A549 (cell line): ENCODE results near the gene SLIT3. TPM values are rescaled to one million over a fixed set of nuclear protein-coding genes. Genes with fewer than 3 reads are reported as not detected.
"Not testable (repeated sequence)": the region's sequence is repeated elsewhere in the genome, so short reads cannot be mapped to it uniquely, and the experiment has no call there.

ENCODE experiments used
- ATAC-seq, 2 experiments: fragments of 200-7000 bp in 1 of 2; fragments of >200 bp in 1 of 2; cut with Nextera tagmentation in 1 of 2; cut with Tn5 transposase in 1 of 2; 3 replicates each; pipeline versions ENCODE4 v1.8.0 to v1.9.1; 2018 to 2020; ENCODE audit warnings: mild to moderate bottlenecking in 1 of 2, moderate library complexity in 1 of 2
- CTCF ChIA-PET: fragments of 300-600 bp; sonication (Branson Sonifier 250); formaldehyde crosslinking; extraction: SDS; loops from one replicate; lab custom pipeline; 2021; ENCODE audit warnings: antibody characterized with exemption, inconsistent platforms; lab: Yijun Ruan, JAX
- POLR2A ChIA-PET: fragments of 350-600 bp; formaldehyde crosslinking; extraction: SDS; loops from one replicate; lab custom pipeline; 2021; ENCODE audit warnings: antibody characterized with exemption, inconsistent platforms; lab: Yijun Ruan, JAX
- DNase-seq, 2 experiments: peaks; one replicate each; pipeline versions ENCODE4 v3.0.0 to v3.0.0-alpha.2; 2011 to 2016; ENCODE audit warnings: low read depth in 1 of 2, low spot score in 1 of 2
- FAIRE-seq: peaks from 2 replicates; lab custom pipeline; 2011; peaks lifted over from hg19 to GRCh38; lab: Jason Lieb, UNC
- H3K27ac ChIP-seq, 2 experiments: fragments of >200 bp; sonication (Bioruptor Twin); formaldehyde crosslinking; 3 replicates each; pipeline ENCODE4 v1.5.1; 2016 to 2017
- H3K4me1 ChIP-seq: fragments of >200 bp; sonication (Bioruptor Twin); formaldehyde crosslinking; 3 replicates; pipeline ENCODE4 v1.6.1; 2016
- H3K4me2 ChIP-seq: fragments of >200 bp; sonication (Bioruptor Twin); formaldehyde crosslinking; 3 replicates; pipeline ENCODE4 v1.6.1; 2016
- H3K4me3 ChIP-seq: fragments of >200 bp; sonication (Bioruptor Twin); formaldehyde crosslinking; 3 replicates; pipeline ENCODE4 v1.5.1; 2016
- H3K9me3 ChIP-seq: fragments of >200 bp; sonication (Bioruptor Twin); formaldehyde crosslinking; 3 replicates; pipeline ENCODE4 v1.6.1; 2016
- CBX8 ChIP-seq: fragments of 200-600 bp; sonication (generic); IDR thresholded peaks from 2 replicates; pipeline ENCODE4 v1.6.1; 2016
- CEBPB ChIP-seq, 2 experiments: fragments of >200 bp in 1 of 2; sonication (Bioruptor Twin) in 1 of 2; formaldehyde crosslinking in 1 of 2; IDR thresholded peaks; 2 replicates each; pipeline ENCODE4 v1.6.1; 2012 to 2016
- CHD4 ChIP-seq: fragments of 200-600 bp; sonication (generic); IDR thresholded peaks from 2 replicates; pipeline ENCODE4 v1.6.1; 2016; ENCODE audit warnings: antibody characterized with exemption, mild to moderate bottlenecking, borderline replicate concordance
- EHF ChIP-seq: fragments of 250-450 bp; sonication (Bioruptor Pico); IDR thresholded peaks from 2 replicates; pipeline ENCODE4 v1.5.0; 2020; ENCODE audit warnings: mild to moderate bottlenecking
- EHMT2 ChIP-seq: fragments of 200-600 bp; sonication (generic); IDR thresholded peaks from 2 replicates; pipeline ENCODE4 v1.6.1; 2016; ENCODE audit warnings: antibody characterized with exemption, low read depth, mild to moderate bottlenecking, moderate library complexity
- ESRRA ChIP-seq: fragments of 150-350 bp; IDR thresholded peaks from 2 replicates; pipeline ENCODE4 v1.6.1; 2014; ENCODE audit warnings: mild to moderate bottlenecking, low read length, borderline replicate concordance
- FOXS1 ChIP-seq: fragments of 250-450 bp; sonication (Bioruptor Pico); IDR thresholded peaks from 2 replicates; pipeline ENCODE4 v1.5.0; 2020; ENCODE audit warnings: mild to moderate bottlenecking, moderate library complexity
- HDAC2 ChIP-seq: fragments of 200-600 bp; sonication (generic); IDR thresholded peaks from 2 replicates; pipeline ENCODE4 v1.6.1; 2016
- HOXB13 ChIP-seq: fragments of 250-450 bp; sonication (Bioruptor Pico); IDR thresholded peaks from 2 replicates; pipeline ENCODE4 v1.5.0; 2020; ENCODE audit warnings: low read depth, mild to moderate bottlenecking, moderate library complexity
- HOXB5 ChIP-seq: fragments of 250-450 bp; sonication (Bioruptor Pico); IDR thresholded peaks from 2 replicates; pipeline ENCODE4 v1.5.0; 2020; ENCODE audit warnings: mild to moderate bottlenecking, moderate library complexity
- JUNB ChIP-seq: fragments of >200 bp; sonication (Bioruptor Twin); formaldehyde crosslinking; IDR thresholded peaks from 2 replicates; pipeline ENCODE4 v1.6.1; 2016
- KDM5A ChIP-seq: fragments of 200-600 bp; sonication (generic); IDR thresholded peaks from 2 replicates; pipeline ENCODE4 v1.6.1; 2016; ENCODE audit warnings: antibody characterized with exemption, mild to moderate bottlenecking
- MYC ChIP-seq: IDR thresholded peaks from 2 replicates; pipeline ENCODE4 v1.6.1; 2012; ENCODE audit warnings: mild to moderate bottlenecking, inconsistent platforms, low read length, improper control_type of control experiment, borderline replicate concordance
- NFE2L2 ChIP-seq: fragments of 150-350 bp; conservative IDR thresholded peaks from 2 replicates; pipeline ENCODE4 v1.6.1; 2014; ENCODE audit warnings: low read length
- POLR2A ChIP-seq: IDR thresholded peaks from 2 replicates; pipeline ENCODE4 v1.6.1; 2012; ENCODE audit warnings: mild to moderate bottlenecking, low read length
- POLR2AphosphoS2 ChIP-seq: conservative IDR thresholded peaks from 2 replicates; pipeline ENCODE4 v1.6.1; 2012; ENCODE audit warnings: low read length, improper control_type of control experiment, inconsistent platforms
- RAD21 ChIP-seq, 2 experiments: fragments of >200 bp in 1 of 2; sonication (Bioruptor Twin) in 1 of 2; formaldehyde crosslinking in 1 of 2; IDR thresholded peaks in 1 of 2; conservative IDR thresholded peaks in 1 of 2; 2 replicates in 1 of 2; 3 replicates in 1 of 2; pipeline ENCODE4 v1.6.1; 2012 to 2018; ENCODE audit warnings: inconsistent platforms in 1 of 2
- RCOR1 ChIP-seq: fragments of 150-350 bp; IDR thresholded peaks from 2 replicates; pipeline ENCODE4 v1.6.1; 2014; ENCODE audit warnings: antibody characterized with exemption, low read length, low read depth
- RFX5 ChIP-seq: fragments of 450-650 bp; IDR thresholded peaks from 2 replicates; pipeline ENCODE4 v1.7.1; 2014; ENCODE audit warnings: antibody characterized with exemption, mild to moderate bottlenecking, moderate library complexity
- RNF2 ChIP-seq: fragments of 200-600 bp; sonication (generic); IDR thresholded peaks from 2 replicates; pipeline ENCODE4 v1.6.1; 2016; ENCODE audit warnings: low read depth, mild to moderate bottlenecking, antibody characterized with exemption, moderate library complexity, borderline replicate concordance
- TFCP2L1 ChIP-seq: fragments of 250-450 bp; sonication (Bioruptor Pico); IDR thresholded peaks from 2 replicates; pipeline ENCODE4 v1.5.0; 2021; ENCODE audit warnings: mild to moderate bottlenecking
- ZC3H11A ChIP-seq: fragments of 450-650 bp; IDR thresholded peaks from 2 replicates; pipeline ENCODE4 v1.6.1; 2014; ENCODE audit warnings: antibody characterized with exemption, mild to moderate bottlenecking
- ZFP36 ChIP-seq: fragments of 450-650 bp; IDR thresholded peaks from 2 replicates; pipeline ENCODE4 v1.6.1; 2014; ENCODE audit warnings: borderline replicate concordance; ENCODE audit not compliant: partially characterized antibody
- WGBS: methylation state at CpG from one replicate; pipeline ENCODE4 v1.1.6; 2017; ENCODE audit errors: missing lambda C conversion rate; 5-methylcytosine and 5-hydroxymethylcytosine counted together
- polyA plus RNA-seq, 4 experiments: library from polyadenylated mRNA; depleted of rRNA in 3 of 4; stranded (reverse); fragments of >200 nt; fragmentation: RNase III in 1 of 4; extraction: RNeasy Plus Mini Kit Qiagen cat#74134 plus additional on column Dnase treatment in 1 of 4; gene quantifications; 2 replicates in 3 of 4; 3 replicates in 1 of 4; pipeline ENCODE4 v1.2.3, GENCODE V29; 2011 to 2017
- TF ChIP-seq, protein P1 (sequence below): fragments of 250-450 bp; sonication (Bioruptor Pico); IDR thresholded peaks from 2 replicates; pipeline ENCODE4 v1.5.0; 2021; ENCODE audit warnings: mild to moderate bottlenecking, moderate library complexity, borderline replicate concordance
- TF ChIP-seq, protein P2 (sequence below): IDR thresholded peaks from 2 replicates; pipeline ENCODE4 v1.6.1; 2012; ENCODE audit warnings: low read depth, borderline replicate concordance
- TF ChIP-seq, protein P3 (sequence below): fragments of >200 bp; sonication (Bioruptor Twin); formaldehyde crosslinking; IDR thresholded peaks from 2 replicates; pipeline ENCODE4 v1.6.1; 2016
- TF ChIP-seq, protein P4 (sequence below): fragments of 200-600 bp; sonication (generic); IDR thresholded peaks from 2 replicates; pipeline ENCODE4 v1.6.1; 2016; ENCODE audit warnings: antibody characterized with exemption, mild to moderate bottlenecking, moderate library complexity

SLIT3 gene
- polyA plus RNA-seq, 2 of the 4 experiments (the other 2 are of a cell fraction), result 12.7 to 22.9 TPM

DNA sequence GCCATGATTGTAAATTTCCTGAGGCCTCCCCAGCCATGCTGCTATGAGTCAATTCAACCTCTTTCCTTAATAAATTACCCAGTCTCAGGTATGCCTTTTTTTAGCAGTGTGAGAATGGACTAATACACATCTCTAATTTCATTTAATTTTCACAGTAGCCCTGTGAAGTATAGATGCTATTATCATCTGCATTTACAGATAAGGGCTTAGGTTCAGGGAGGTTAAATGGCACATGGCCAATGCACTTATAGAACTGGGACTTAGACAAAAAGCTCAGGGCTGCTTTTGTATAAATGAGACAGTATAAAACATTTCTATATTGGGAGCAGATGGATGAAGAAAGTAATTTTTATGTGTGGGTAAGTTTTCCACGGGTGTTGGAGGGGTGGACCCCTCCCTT lies 658.9 kb downstream of the SLIT3 start:
- FAIRE-seq (no peak), DNase-seq (no peak), ATAC-seq (no peak)
- 59% methylated on average over 1 of the region's 1 CpG for WGBS
- H3K4me3 ChIP-seq, result no peak overlapping the region
- ChIA-PET POLR2A (no interaction called here), CTCF (no interaction called here)
- H3K4me1 ChIP-seq, result peaks cover 3% of the 10 kb centered on the region; the same call in 1 of the 3 replicates
- no peaks in the 10 kb centered on the region for H3K9me3 ChIP-seq
- TF ChIP-seq, protein P1, sequence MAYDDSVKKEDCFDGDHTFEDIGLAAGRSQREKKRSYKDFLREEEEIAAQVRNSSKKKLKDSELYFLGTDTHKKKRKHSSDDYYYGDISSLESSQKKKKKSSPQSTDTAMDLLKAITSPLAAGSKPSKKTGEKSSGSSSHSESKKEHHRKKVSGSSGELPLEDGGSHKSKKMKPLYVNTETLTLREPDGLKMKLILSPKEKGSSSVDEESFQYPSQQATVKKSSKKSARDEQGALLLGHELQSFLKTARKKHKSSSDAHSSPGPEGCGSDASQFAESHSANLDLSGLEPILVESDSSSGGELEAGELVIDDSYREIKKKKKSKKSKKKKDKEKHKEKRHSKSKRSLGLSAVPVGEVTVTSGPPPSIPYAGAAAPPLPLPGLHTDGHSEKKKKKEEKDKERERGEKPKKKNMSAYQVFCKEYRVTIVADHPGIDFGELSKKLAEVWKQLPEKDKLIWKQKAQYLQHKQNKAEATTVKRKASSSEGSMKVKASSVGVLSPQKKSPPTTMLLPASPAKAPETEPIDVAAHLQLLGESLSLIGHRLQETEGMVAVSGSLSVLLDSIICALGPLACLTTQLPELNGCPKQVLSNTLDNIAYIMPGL (CRISPR knock-in tag), result no peak
- TF ChIP-seq TFCP2L1 (CRISPR knock-in tag) (no peak), ZC3H11A (no peak), ZFP36 (no peak), HOXB5 (CRISPR knock-in tag) (no peak), HOXB13 (CRISPR knock-in tag) (no peak), RAD21 (conservative IDR thresholded peaks at IDR 0.05 in 1 of 2, IDR thresholded peaks at IDR 0.05 in 1 of 2) (no peak), RFX5 (no peak), KDM5A (no peak), POLR2A (no peak), HDAC2 (no peak)
- TF ChIP-seq, protein P2, sequence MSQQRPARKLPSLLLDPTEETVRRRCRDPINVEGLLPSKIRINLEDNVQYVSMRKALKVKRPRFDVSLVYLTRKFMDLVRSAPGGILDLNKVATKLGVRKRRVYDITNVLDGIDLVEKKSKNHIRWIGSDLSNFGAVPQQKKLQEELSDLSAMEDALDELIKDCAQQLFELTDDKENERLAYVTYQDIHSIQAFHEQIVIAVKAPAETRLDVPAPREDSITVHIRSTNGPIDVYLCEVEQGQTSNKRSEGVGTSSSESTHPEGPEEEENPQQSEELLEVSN, result no peak
- TF ChIP-seq, protein P3, sequence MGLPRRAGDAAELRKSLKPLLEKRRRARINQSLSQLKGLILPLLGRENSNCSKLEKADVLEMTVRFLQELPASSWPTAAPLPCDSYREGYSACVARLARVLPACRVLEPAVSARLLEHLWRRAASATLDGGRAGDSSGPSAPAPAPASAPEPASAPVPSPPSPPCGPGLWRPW, result no peak
- no peak overlapping the region for H3K27ac ChIP-seq
- H3K4me2 ChIP-seq, result no peak overlapping the region

DNA sequence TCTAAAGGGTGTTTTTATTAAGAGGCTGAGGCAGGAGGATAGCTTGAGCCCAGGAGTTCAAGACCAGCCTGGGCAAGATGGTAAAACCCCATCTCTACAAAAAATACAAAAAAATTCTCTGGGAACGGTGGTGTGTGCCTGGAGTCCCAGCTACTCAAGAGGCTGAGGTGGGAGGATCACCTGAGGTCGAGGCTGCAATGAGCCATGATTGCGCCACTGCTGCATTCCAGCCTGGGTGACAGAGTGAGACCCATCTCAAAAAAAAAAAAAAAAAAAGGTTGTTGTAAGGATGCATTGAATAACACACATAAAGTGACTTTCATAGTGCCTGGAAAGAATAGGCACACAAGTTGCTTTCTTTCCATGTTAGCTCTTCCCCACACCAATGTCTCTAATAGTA lies 662.1 kb downstream of the SLIT3 start:
- POLR2A ChIA-PET, H3K9me3 ChIP-seq, H3K4me2 ChIP-seq, DNase-seq, H3K4me1 ChIP-seq, ATAC-seq, H3K27ac ChIP-seq, FAIRE-seq, H3K4me3 ChIP-seq: not testable (repeated sequence)
- CTCF ChIA-PET, result interaction anchor here (0.6 kb wide), 1 partner anchor 536 kb away, joined by 3 read pairs; no protein-coding TSS in a partner anchor
- WGBS, result 44% methylated on average over 3 of the region's 3 CpGs

DNA sequence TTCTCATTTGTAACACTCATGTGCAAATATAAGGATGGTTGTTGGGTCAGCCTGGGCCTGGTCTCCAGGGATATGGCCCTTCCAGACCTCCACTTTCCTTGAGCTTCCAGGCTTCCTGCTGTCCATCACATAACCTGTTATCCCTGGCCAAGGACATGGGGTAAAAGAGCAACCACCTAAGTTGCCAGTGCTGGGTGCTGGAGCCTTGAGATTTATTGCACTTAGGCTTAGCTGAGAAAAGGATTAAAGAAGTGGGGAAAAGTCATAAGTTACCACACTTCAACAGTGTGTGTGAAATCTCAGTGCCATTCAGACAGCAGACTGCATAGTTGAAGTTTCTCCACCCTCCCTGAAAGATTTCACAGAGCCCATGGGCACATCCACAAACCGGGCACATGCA lies 663.1 kb downstream of the SLIT3 start:
- TF ChIP-seq KDM5A, result no peak
- TF ChIP-seq CHD4, result no peak
- TF ChIP-seq, protein P4, sequence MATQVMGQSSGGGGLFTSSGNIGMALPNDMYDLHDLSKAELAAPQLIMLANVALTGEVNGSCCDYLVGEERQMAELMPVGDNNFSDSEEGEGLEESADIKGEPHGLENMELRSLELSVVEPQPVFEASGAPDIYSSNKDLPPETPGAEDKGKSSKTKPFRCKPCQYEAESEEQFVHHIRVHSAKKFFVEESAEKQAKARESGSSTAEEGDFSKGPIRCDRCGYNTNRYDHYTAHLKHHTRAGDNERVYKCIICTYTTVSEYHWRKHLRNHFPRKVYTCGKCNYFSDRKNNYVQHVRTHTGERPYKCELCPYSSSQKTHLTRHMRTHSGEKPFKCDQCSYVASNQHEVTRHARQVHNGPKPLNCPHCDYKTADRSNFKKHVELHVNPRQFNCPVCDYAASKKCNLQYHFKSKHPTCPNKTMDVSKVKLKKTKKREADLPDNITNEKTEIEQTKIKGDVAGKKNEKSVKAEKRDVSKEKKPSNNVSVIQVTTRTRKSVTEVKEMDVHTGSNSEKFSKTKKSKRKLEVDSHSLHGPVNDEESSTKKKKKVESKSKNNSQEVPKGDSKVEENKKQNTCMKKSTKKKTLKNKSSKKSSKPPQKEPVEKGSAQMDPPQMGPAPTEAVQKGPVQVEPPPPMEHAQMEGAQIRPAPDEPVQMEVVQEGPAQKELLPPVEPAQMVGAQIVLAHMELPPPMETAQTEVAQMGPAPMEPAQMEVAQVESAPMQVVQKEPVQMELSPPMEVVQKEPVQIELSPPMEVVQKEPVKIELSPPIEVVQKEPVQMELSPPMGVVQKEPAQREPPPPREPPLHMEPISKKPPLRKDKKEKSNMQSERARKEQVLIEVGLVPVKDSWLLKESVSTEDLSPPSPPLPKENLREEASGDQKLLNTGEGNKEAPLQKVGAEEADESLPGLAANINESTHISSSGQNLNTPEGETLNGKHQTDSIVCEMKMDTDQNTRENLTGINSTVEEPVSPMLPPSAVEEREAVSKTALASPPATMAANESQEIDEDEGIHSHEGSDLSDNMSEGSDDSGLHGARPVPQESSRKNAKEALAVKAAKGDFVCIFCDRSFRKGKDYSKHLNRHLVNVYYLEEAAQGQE, result no peak
- TF ChIP-seq POLR2A, result no peak
- no peak for TF ChIP-seq POLR2AphosphoS2
- no peak for TF ChIP-seq JUNB
- TF ChIP-seq ESRRA, result no peak
- TF ChIP-seq CBX8, result no peak
- no peak for TF ChIP-seq NFE2L2
- no peak for TF ChIP-seq EHF (CRISPR knock-in tag)
- TF ChIP-seq FOXS1, result no peak
- no peak for TF ChIP-seq MYC
- TF ChIP-seq RCOR1, result no peak
- no peak for TF ChIP-seq EHMT2
- TF ChIP-seq, protein P1 (CRISPR knock-in tag), result no peak
- no peak for TF ChIP-seq RNF2
- TF ChIP-seq RFX5, result no peak
- no peak for TF ChIP-seq HOXB13 (CRISPR knock-in tag)
- no peak for TF ChIP-seq CEBPB (IDR thresholded peaks at IDR 0.05)
- no peaks in the 10 kb centered on the region for H3K4me1 ChIP-seq
- no peak overlapping the region for H3K4me2 ChIP-seq
- FAIRE-seq (no peak), DNase-seq (no peak), ATAC-seq (no peak; a peak in 1 of 6 replicates)
- no peak overlapping the region for H3K4me3 ChIP-seq
- H3K27ac ChIP-seq, result no peak overlapping the region
- WGBS, result 67% methylated on average over 1 of the region's 1 CpG
- H3K9me3 ChIP-seq, result no peaks in the 10 kb centered on the region
- ChIA-PET CTCF (no interaction called here), POLR2A (no interaction called here)
